ENCODE measurements around the gene ATP13A5.

DNA sequence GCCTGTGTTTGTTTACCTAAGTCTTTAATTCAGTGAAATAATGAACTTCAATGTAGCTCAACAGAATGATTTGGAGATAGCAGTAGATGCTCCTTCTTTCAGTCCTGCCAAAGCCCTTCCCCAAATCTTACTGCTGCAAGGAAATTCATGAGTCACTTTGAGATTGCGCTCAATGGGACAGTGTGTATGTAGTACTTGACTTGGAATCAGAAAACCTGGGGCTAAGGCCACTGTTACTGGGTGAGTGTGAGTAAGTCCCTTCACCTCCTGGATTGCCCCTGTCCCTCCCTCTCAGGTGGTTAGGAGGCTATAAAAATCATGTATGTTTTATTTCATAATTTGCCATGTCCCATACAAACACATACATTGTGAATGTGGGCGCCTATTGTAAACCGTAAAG is 29.9 kb downstream of the ATP13A5 start:
- TF ChIP-seq POLR2AphosphoS5 (IDR thresholded peaks at IDR 0.05; ENCODE audit: low read depth, low read length) (no peak), CTCF (IDR thresholded peaks at IDR 0.05) (no peak), REST (IDR thresholded peaks at IDR 0.05; ENCODE audit: insufficient read depth in 1 of 2, low read depth in 2 of 2, low read length in 1 of 2) (no peak), TCF7L2 (IDR thresholded peaks at IDR 0.05; ENCODE audit: low read depth, low read length) (no peak), SIN3A (IDR thresholded peaks at IDR 0.05; ENCODE audit: borderline replicate concordance, insufficient read depth, low read depth, low read length) (no peak)

Measured in Panc1 (cell line).